Astrocyte of the spinal cord (primary cell): ENCODE results near the gene GBP7.

Experiments used
- DNase-seq: peaks from one replicate; pipeline ENCODE4 v3.0.0; 2011; ENCODE audit warnings: low read depth, low spot score
- H3K4me3 ChIP-seq: 2 replicates; pipeline ENCODE4 v1.5.1; 2011; ENCODE audit warnings: low read depth, mild to moderate bottlenecking, low read length, moderate library complexity
- in situ Hi-C: cut with HindIII; loops from 2 replicates; pipeline ENCODE4 v1.10.0; 2017; ENCODE audit warnings: low sequenced_read_pairs
- TF ChIP-seq, protein P1 (sequence below): IDR thresholded peaks from 2 replicates; pipeline ENCODE4 v1.5.1; 2012; ENCODE audit warnings: low read depth, mild to moderate bottlenecking, low read length, inconsistent platforms

GBP7 gene

DNA sequence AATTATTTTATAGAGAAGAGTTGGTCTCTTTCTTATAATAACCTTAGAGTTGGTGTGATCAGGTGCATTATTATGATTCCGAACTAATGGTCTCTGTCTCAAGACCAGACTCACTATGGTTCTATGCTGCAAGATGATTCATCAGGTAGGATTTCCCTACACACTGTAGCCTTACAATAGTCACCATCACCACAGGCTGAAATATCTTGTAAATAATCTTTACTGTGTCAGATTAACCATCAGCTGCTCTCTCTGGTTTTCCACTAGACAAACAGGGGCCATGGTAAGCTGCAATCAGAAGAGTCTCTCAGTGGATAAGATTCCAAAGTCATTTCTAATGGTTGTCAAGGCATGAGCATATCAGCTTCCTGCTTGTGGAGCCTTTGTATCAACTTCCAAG is 27.4 kb upstream of the GBP7 start:
- no peak overlapping the region for H3K4me3 ChIP-seq
- DNase-seq: no peak
- in situ Hi-C loops: no loop called here
- TF ChIP-seq, protein P1, sequence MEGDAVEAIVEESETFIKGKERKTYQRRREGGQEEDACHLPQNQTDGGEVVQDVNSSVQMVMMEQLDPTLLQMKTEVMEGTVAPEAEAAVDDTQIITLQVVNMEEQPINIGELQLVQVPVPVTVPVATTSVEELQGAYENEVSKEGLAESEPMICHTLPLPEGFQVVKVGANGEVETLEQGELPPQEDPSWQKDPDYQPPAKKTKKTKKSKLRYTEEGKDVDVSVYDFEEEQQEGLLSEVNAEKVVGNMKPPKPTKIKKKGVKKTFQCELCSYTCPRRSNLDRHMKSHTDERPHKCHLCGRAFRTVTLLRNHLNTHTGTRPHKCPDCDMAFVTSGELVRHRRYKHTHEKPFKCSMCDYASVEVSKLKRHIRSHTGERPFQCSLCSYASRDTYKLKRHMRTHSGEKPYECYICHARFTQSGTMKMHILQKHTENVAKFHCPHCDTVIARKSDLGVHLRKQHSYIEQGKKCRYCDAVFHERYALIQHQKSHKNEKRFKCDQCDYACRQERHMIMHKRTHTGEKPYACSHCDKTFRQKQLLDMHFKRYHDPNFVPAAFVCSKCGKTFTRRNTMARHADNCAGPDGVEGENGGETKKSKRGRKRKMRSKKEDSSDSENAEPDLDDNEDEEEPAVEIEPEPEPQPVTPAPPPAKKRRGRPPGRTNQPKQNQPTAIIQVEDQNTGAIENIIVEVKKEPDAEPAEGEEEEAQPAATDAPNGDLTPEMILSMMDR: no peak

DNA sequence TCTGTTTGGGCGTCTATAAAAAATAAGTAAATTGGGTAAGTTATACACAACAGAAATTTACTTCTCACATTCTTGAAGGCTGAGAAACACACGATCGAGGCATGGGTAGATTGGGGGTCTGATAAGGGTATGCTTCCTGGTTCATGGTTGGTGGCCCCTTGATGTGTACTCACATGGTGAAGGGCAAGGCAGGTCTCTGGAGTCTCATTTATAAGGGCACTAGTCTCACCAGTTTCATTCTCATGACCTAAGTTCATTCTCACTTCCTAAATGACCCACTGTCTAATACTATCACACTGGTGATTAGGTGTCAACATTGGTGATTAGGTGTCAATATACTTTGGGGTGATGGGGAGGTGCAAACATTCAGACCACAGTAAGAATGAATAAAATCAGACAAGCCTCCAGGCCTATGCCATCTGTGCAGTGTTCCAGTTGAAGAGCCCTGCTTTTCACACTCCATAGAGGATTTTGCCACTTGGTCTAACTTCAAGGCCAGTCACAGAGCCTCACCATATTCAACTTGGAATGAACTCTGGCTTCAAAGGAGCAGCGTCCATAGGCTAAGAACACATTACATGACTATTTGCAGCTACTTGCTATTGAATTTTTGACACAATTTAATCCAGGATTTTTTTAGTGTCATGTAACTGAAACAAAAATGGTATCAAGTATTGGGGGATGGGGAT is 25.4 kb upstream of the GBP7 start:
- TF ChIP-seq, protein P1: no peak
- no peak overlapping the region for H3K4me3 ChIP-seq
- in situ Hi-C loops: no loop called here
- no peak for DNase-seq

DNA sequence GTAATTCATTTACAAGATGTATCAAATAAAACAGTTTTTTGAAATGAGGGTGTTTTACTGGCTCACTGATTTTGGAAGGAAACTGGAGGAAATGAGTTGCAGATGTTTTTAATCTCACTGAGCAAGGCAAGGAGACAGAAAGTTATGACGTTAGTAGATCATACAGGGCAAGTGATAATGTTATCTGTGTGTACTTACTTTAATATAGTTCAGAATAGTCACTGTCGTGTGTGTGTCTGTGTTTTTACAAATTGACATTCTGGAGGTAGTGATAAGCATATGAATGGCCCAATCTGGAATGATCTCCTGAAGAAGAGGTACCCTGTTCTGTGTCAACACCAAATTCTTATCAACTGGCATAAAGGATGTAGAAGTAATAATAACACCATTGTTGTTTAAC is 24.9 kb upstream of the GBP7 start:
- TF ChIP-seq, protein P1: no peak
- in situ Hi-C loops: no loop called here
- H3K4me3 ChIP-seq: no peak overlapping the region
- DNase-seq: no peak

DNA sequence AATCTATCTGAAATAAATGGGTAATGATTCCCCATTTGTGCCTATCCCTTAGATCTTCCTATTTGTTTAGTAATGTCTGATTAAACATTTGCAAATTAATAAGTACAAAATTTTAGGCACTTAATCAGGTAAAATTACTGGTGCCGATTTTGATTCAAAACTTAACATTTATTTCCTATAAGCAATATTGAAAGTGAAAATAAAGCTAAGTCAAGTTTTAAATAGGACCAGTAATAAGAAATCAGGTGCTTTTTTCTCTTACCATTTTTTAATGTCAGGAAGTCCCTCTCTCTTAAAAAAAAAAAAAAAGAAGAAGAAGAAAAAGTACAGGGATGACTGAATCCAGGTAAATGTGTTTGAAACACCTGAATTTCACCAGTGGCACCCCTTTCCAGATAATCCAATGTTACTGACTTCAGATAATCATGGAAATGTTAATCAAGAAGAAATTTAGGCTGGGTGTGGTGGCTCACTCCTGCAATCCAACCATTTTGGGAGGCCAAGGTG is 23.8 kb upstream of the GBP7 start:
- DNase-seq: no peak
- TF ChIP-seq, protein P1: no peak
- in situ Hi-C loops: no loop called here
- no peak overlapping the region for H3K4me3 ChIP-seq

DNA sequence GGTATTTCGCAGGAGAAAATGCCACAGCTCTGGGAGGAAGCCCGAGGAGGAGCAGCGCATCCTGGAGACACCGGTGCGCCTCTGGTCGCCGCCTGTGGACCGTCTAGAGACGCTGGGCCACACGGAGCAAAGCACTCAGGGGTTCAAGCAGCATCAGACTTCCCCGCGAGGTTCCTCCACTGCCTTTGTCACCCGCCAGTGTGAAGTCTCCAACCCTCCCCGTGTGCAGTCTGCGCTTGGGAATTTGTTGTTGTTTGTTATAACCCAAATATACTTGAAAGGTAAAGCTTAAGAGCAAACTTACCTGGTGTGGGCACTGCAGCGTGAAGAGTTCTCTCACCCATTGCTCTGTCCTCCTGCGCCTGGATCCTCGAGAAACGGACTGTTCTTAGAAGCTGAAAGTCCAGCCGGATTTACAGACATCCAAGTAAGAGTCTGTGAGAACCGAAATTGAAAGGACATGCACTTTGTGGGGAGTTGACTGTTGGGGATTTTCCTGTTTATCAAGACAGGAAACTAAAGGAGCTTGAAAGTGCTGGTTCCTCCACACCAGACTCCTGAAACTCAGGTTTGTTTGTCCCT is 22.8 kb upstream of the GBP7 start, which contains the start of gene GBP4:
GBP4 (minus strand) TSS at position 452 of the 582 bp plus-strand sequence; CDS start at position 344, 108 bp downstream.
- in situ Hi-C loops: no loop called here
- TF ChIP-seq, protein P1: no peak
- peak; percentile 9 for DNase-seq
- H3K4me3 ChIP-seq: peak within 1 kb of the TSS; percentile 23

DNA sequence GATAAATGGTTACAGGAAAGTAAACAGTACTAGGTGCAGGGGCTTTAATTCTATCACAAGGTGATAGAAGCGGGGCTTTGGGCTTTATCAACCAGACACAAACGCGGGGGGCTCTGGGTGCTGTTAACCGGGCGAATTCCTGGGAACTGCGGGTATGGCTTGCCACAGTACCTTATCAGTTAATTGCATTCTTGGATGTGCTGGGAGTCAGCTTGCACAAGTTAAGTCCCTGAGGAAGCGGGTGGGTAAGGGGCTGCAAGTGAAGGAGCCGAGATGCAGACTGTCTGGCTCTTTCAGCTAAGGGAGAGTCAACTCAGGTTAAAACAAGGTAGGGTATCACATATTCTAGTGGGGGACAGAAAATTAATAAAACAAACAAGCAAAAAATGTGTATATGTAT is 22.3 kb upstream of the GBP7 start:
- in situ Hi-C loops: no loop called here
- H3K4me3 ChIP-seq: no peak overlapping the region
- DNase-seq: no peak
- TF ChIP-seq, protein P1: no peak
